ENCODE measurements around the gene PTPRA. TPM values are rescaled to one million over a fixed set of nuclear protein-coding genes. Genes with fewer than 3 reads are reported as not detected.

PTPRA gene
- total RNA-seq, 4 donors from 2014 or later: 80.6 to 121 (median 97.1) TPM

- Histone ChIP-seq H3K4me1 (no peaks in the 10 kb centered on the region), H3K27ac (no peak overlapping the region)
Measured at GRCh38 chr20:2922957-2923356, 49.7 kb downstream of the PTPRA start.

GRCh38 chr20:2930538-2930937 is 57.3 kb downstream of the PTPRA start:
- Histone ChIP-seq H3K9me3 (no peaks in the 10 kb centered on the region), H3K27me3 (no peaks in the 10 kb centered on the region), H3K36me3 (no peaks in the 10 kb centered on the region), H3K4me1 (no peaks in the 10 kb centered on the region), H3K27ac (no peak overlapping the region), H3K4me3 (no peak overlapping the region)
- no peak for DNase-seq
- intact Hi-C loops (cut with DNase I; ENCODE audit: low total_unique reads): no loop called here
- no peak for TF ChIP-seq CTCF (IDR thresholded peaks at IDR 0.05)
- no peak for TF ChIP-seq POLR2A (IDR thresholded peaks at IDR 0.05)

More at GRCh38 chr20:2922957-2923356, 49.7 kb downstream of the PTPRA start:
- intact Hi-C loops (cut with DNase I; ENCODE audit: low total_unique reads): no loop called here
- Histone ChIP-seq H3K9me3 (no peaks in the 10 kb centered on the region), H3K27me3 (no peaks in the 10 kb centered on the region), H3K36me3 (no peaks in the 10 kb centered on the region), H3K4me3 (no peak overlapping the region)
- no peak for DNase-seq
- TF ChIP-seq CTCF (IDR thresholded peaks at IDR 0.05) (no peak), POLR2A (IDR thresholded peaks at IDR 0.05) (no peak)

DNA sequence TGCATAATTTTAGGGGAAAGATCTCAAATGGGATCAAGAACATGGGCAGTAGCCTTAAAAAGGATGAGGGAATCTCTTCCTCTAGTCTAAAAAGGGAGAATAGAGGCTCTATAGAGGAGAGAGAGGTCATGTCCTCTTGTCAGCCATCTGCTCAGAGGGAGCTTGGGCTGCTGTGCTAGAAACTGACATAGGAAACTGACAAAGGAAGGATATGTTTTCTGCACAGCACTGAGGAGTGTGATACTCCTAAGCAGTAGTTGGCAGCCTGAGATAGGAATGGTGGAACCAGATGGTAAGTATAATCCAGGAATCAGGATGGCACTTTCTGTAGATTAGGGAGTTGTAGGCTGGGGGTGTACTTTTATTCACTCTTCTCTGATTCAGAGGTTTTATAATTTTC is 59.2 kb downstream of the PTPRA start:
- Histone ChIP-seq H3K4me3 (no peak overlapping the region), H3K27me3 (no peaks in the 10 kb centered on the region), H3K36me3 (no peaks in the 10 kb centered on the region), H3K27ac (no peak overlapping the region), H3K4me1 (no peaks in the 10 kb centered on the region), H3K9me3 (no peaks in the 10 kb centered on the region)
- no peak for TF ChIP-seq CTCF (IDR thresholded peaks at IDR 0.05)
- TF ChIP-seq POLR2A (IDR thresholded peaks at IDR 0.05): no peak
- intact Hi-C loops (cut with DNase I; ENCODE audit: low total_unique reads): no loop called here
- DNase-seq: no peak

GRCh38 chr20:2937902-2938301 is 64.6 kb downstream of the PTPRA start:
- H3K27ac ChIP-seq: no peak overlapping the region
- no peak overlapping the region for H3K4me3 ChIP-seq
- H3K27me3 ChIP-seq: no peaks in the 10 kb centered on the region
- no peaks in the 10 kb centered on the region for H3K36me3 ChIP-seq
- intact Hi-C loops (cut with DNase I; ENCODE audit: low total_unique reads): no loop called here
- no peaks in the 10 kb centered on the region for H3K9me3 ChIP-seq
- TF ChIP-seq CTCF (IDR thresholded peaks at IDR 0.05) (no peak), POLR2A (IDR thresholded peaks at IDR 0.05) (no peak)
- no peak for DNase-seq
- no peaks in the 10 kb centered on the region for H3K4me1 ChIP-seq

GRCh38 chr20:2942439-2942838 is 69.2 kb downstream of the PTPRA start:
- Histone ChIP-seq H3K27ac (no peak overlapping the region), H3K4me3 (no peak overlapping the region), H3K36me3 (no peaks in the 10 kb centered on the region), H3K27me3 (no peaks in the 10 kb centered on the region), H3K4me1 (no peaks in the 10 kb centered on the region), H3K9me3 (no peaks in the 10 kb centered on the region)
- no peak for TF ChIP-seq CTCF (IDR thresholded peaks at IDR 0.05)
- no peak for TF ChIP-seq POLR2A (IDR thresholded peaks at IDR 0.05)
- intact Hi-C loops (cut with DNase I; ENCODE audit: low total_unique reads): no loop called here
- no peak for DNase-seq

Measured in uterus (tissue), 4 donors.